ENCODE results near the gene CHST15.

- TF ChIP-seq ZNF75D (CRISPR knock-in tag; IDR thresholded peaks at IDR 0.05; ENCODE audit: borderline replicate concordance) (no peak), RBAK (CRISPR knock-in tag; IDR thresholded peaks at IDR 0.05) (no peak), CBFB (CRISPR knock-in tag; IDR thresholded peaks at IDR 0.05) (no peak), MAX (IDR thresholded peaks at IDR 0.05) (no peak), ZNF615 (CRISPR knock-in tag; IDR thresholded peaks at IDR 0.05; ENCODE audit: borderline replicate concordance) (no peak), KDM1A (CRISPR knock-in tag; IDR thresholded peaks at IDR 0.05) (no peak), JUN (CRISPR knock-in tag; IDR thresholded peaks at IDR 0.05) (no peak), ZFX (CRISPR knock-in tag; IDR thresholded peaks at IDR 0.05; ENCODE audit: low read depth) (no peak)
- TF ChIP-seq, protein P1, sequence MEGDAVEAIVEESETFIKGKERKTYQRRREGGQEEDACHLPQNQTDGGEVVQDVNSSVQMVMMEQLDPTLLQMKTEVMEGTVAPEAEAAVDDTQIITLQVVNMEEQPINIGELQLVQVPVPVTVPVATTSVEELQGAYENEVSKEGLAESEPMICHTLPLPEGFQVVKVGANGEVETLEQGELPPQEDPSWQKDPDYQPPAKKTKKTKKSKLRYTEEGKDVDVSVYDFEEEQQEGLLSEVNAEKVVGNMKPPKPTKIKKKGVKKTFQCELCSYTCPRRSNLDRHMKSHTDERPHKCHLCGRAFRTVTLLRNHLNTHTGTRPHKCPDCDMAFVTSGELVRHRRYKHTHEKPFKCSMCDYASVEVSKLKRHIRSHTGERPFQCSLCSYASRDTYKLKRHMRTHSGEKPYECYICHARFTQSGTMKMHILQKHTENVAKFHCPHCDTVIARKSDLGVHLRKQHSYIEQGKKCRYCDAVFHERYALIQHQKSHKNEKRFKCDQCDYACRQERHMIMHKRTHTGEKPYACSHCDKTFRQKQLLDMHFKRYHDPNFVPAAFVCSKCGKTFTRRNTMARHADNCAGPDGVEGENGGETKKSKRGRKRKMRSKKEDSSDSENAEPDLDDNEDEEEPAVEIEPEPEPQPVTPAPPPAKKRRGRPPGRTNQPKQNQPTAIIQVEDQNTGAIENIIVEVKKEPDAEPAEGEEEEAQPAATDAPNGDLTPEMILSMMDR (CRISPR knock-in tag; IDR thresholded peaks at IDR 0.05) = no peak
Observed at GRCh38 chr10:124022066-124022465, 71.3 kb downstream of the CHST15 start.

Measured in HepG2 (cell line).